Right lobe of liver (tissue), 6 donors: ENCODE data around the gene ZXDC. TPM values are rescaled to one million over a fixed set of nuclear protein-coding genes. Genes with fewer than 3 reads are reported as not detected.

Source experiments
- ATAC-seq, 4 donors: fragments of 200-7000 bp; cut with Tn5 transposase; one replicate each; pipeline ENCODE4 v1.9.1; 2020; ENCODE audit warnings: mild to moderate bottlenecking in 4 of 4, moderate library complexity in 4 of 4
- DNase-seq, 3 donors: peaks; one replicate each; pipeline ENCODE4 v3.0.0-alpha.2; 2020
- H3K27ac ChIP-seq, 3 donors: fragments of 200-600 bp; one replicate each; pipeline ENCODE4 v1.8.0; 2022
- H3K27me3 ChIP-seq, 2 donors: fragments of 200-600 bp; one replicate each; pipeline ENCODE4 v1.8.0; 2022
- H3K36me3 ChIP-seq, 4 donors: fragments of 200-600 bp; sonication (generic) in 1 of 4; one replicate each; pipeline versions ENCODE4 v1.5.1 to v1.8.0; 2017 to 2022; ENCODE audit warnings: control low read depth in 1 of 4
- H3K4me1 ChIP-seq, 4 donors: fragments of 200-600 bp; sonication (generic) in 1 of 4; one replicate each; pipeline versions ENCODE4 v1.5.1 to v1.8.0; 2017 to 2022; ENCODE audit warnings: control low read depth in 1 of 4
- H3K4me3 ChIP-seq, 3 donors: fragments of 200-600 bp; one replicate each; pipeline ENCODE4 v1.8.0; 2022
- H3K9me3 ChIP-seq, 4 donors: fragments of 200-600 bp; sonication (generic) in 1 of 4; one replicate each; pipeline versions ENCODE4 v1.5.1 to v1.8.0; 2017 to 2022; ENCODE audit warnings: control low read depth in 1 of 4
- CTCF ChIP-seq, 4 donors: fragments of 200-600 bp in 3 of 4; fragments of 450-650 bp in 1 of 4; IDR thresholded peaks; one replicate each; pipeline versions ENCODE4 v1.5.1 to v1.8.0; 2016 to 2022; ENCODE audit warnings: antibody characterized with exemption in 4 of 4, mild to moderate bottlenecking in 2 of 4
- POLR2A ChIP-seq: fragments of 450-650 bp; IDR thresholded peaks from one replicate; pipeline ENCODE4 v1.6.1; 2017; ENCODE audit warnings: antibody characterized with exemption, mild to moderate bottlenecking
- WGBS: methylation state at CpG from one replicate; pipeline ENCODE4 v1.1.6; 2018; ENCODE audit warnings: low coverage, low lambda C conversion rate; ENCODE audit not compliant: insufficient coverage; ENCODE audit errors: missing lambda C conversion rate; 5-methylcytosine and 5-hydroxymethylcytosine counted together
- intact Hi-C, 2 donors: fragments of 100-400 bp; cut with DNase I; formaldehyde crosslinking; loops; one replicate each; pipeline versions ENCODE4 v1.11.2 to v1.14.1; 2022
- total RNA-seq, 6 experiments: library from RNA; depleted of rRNA in 2 of 6; stranded (reverse); fragments of >200 nt in 2 of 6; fragmentation: NEBNext Ultra II Directional in 3 of 6; extraction: Animal tissue kit (Norgen Biotek cat#: 25700) in 3 of 6; gene quantifications; one replicate each; pipeline versions ENCODE4 v1.1.0 to v1.2.4, GENCODE V29; 2016 to 2023
- donor health status: DM: no; HTN: yes; CAD: no.
- donor health status: DM: no; HTN: no; CAD: no.
- donor health status: DM: no; HTN: no; CAD: no.
- donor health status: DM: no; HTN: yes; CAD: no.
- donor health status: DM: no; HTN: yes; CAD: no.

The ZXDC gene
- total RNA-seq, 6 experiments from 2014 or later: 16.4 to 30.2 (median 24.0) TPM

GRCh38 chr3:126515066-126515706 lies 39.5 kb upstream of the ZXDC start:
- intact Hi-C loops: no loop called here
- WGBS: 50% methylated on average over 1 of the region's 8 CpGs
- H3K27ac ChIP-seq: no peak overlapping the region

GRCh38 chr3:126514161-126514560 lies 38.5 kb upstream of the ZXDC start:
- Histone ChIP-seq H3K36me3 (no peaks in the 10 kb centered on the region), H3K9me3 (no peaks in the 10 kb centered on the region), H3K27me3 (no peaks in the 10 kb centered on the region), H3K4me3 (no peak overlapping the region), H3K27ac (no peak overlapping the region), H3K4me1 (peaks cover 0 to 44% (median 12%) of the 10 kb centered on the region in 4 donors)
- peak in 2 of 3 donors; percentile 11 to 42 for DNase-seq
- ATAC-seq: no peak
- intact Hi-C loops: no loop called here
- WGBS: 36% methylated on average over 9 of the region's 11 CpGs
- TF ChIP-seq POLR2A: no peak
- TF ChIP-seq CTCF (IDR thresholded peaks at IDR 0.05): no peak

More at GRCh38 chr3:126515066-126515706, 39.5 kb upstream of the ZXDC start:
- ATAC-seq (no peak), DNase-seq (peak in 2 of 3 donors; percentile 31 to 46)
- Histone ChIP-seq H3K36me3 (no peaks in the 10 kb centered on the region), H3K27me3 (no peaks in the 10 kb centered on the region), H3K9me3 (no peaks in the 10 kb centered on the region), H3K4me3 (peak overlapping the region in 1 of 3 donors; percentile 6), H3K4me1 (peaks cover 0 to 54% (median 14%) of the 10 kb centered on the region in 4 donors)
- no peak for TF ChIP-seq POLR2A
- TF ChIP-seq CTCF (IDR thresholded peaks at IDR 0.05): no peak

DNA sequence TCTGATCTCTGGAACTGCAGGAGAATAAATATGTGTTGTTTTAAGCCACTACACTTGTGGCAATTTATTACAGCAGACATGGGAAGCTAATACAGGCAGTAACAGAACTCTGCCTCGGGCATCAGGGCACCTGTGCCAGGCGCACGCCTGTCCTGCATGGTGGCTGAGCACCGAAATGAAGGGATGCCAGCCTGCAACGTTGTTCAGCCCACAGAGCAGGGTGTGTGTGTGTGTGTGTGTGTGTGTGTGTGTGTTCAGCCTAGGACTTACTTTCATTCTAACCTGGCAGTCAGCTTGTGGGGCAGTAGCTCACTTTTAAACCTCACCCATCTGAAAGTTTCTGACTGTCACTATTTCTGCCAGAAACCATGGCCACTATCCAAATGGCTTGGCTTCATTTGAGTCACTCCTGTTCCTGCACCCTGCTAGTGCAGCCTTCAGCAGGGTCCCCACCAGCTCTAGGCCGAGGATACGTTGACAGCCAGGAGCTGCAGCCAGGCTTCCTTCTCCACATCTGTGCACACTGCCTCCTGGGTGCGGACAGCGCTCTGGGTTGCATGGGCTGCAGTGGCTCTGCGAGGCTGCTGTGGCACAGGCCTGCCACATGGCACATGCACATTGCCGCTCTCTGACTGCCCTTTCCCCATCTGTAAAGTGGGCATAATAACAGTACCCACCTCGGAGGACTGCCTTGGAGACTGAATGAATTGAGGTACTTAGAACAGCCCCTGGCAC lies 37.4 kb upstream of the ZXDC start:
- Histone ChIP-seq H3K4me3 (no peak overlapping the region), H3K27me3 (no peaks in the 10 kb centered on the region), H3K4me1 (peaks cover 0 to 33% (median 7%) of the 10 kb centered on the region in 4 donors), H3K27ac (no peak overlapping the region), H3K36me3 (no peaks in the 10 kb centered on the region), H3K9me3 (no peaks in the 10 kb centered on the region)
- intact Hi-C loops: no loop called here
- peak; percentile 26 to 57 (median 40) for ATAC-seq
- WGBS: 22% methylated on average over 3 of the region's 12 CpGs
- TF ChIP-seq POLR2A (no peak), CTCF (IDR thresholded peaks at IDR 0.05) (no peak)
- peak; percentile 27 to 80 (median 69) for DNase-seq

DNA sequence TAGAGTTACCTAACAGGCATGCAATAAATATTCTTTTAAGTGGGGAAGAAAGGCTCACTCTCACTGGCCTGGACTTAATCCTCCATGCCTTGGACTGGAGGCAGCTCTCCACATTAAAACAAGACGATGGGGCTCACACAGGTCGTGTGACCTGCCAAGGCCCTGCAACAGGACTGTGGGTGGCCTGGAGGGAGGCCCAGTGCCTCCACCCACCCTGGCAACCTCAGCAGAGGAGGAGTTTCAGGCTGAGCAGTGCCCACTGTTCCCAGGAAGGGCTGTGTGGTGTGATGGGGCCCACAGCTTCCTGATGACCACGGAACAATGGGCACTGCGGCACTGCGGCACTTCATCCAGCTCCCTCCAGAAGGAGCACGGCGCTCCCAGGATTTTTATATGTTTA lies 36.3 kb upstream of the ZXDC start:
- TF ChIP-seq CTCF (IDR thresholded peaks at IDR 0.05) (no peak), POLR2A (no peak)
- H3K27me3 ChIP-seq: no peaks in the 10 kb centered on the region
- intact Hi-C loops: no loop called here
- peaks cover 0 to 27% (median 5%) of the 10 kb centered on the region in 4 donors for H3K4me1 ChIP-seq
- WGBS: 18% methylated on average over 2 of the region's 7 CpGs
- DNase-seq (peak; percentile 47 to 80 (median 75)), ATAC-seq (peak; percentile 54 to 77 (median 64))
- H3K4me3 ChIP-seq: no peak overlapping the region
- peaks cover 0 to under 1% (median 0%) of the 10 kb centered on the region in 4 donors for H3K36me3 ChIP-seq
- H3K27ac ChIP-seq: no peak overlapping the region
- H3K9me3 ChIP-seq: no peaks in the 10 kb centered on the region
